GM21423 (cell line): ENCODE results near the gene ANXA2.

Source experiments
- ATAC-seq: cut with Tn5 transposase; IDR thresholded peaks from one replicate; pipeline ENCODE4 v1.9.1; 2021; ENCODE audit warnings: mild to moderate bottlenecking, moderate library complexity; ENCODE audit not compliant: unreplicated experiment

The ANXA2 gene

GRCh38 chr15:60390871-60391501 is 6.8 kb downstream of the ANXA2 start:
- ATAC-seq: no peak

GRCh38 chr15:60390231-60390630 is 7.6 kb downstream of the ANXA2 start:
- ATAC-seq: no peak

GRCh38 chr15:60389261-60390077 is 8.3 kb downstream of the ANXA2 start:
- peak; percentile 69 for ATAC-seq

- no peak for ATAC-seq
Observed at GRCh38 chr15:60387321-60387720, 10.5 kb downstream of the ANXA2 start.

GRCh38 chr15:60386615-60387014 is 11.2 kb downstream of the ANXA2 start:
- ATAC-seq: no peak

- no peak for ATAC-seq
Observed at GRCh38 chr15:60385620-60386552, 11.9 kb downstream of the ANXA2 start.

DNA sequence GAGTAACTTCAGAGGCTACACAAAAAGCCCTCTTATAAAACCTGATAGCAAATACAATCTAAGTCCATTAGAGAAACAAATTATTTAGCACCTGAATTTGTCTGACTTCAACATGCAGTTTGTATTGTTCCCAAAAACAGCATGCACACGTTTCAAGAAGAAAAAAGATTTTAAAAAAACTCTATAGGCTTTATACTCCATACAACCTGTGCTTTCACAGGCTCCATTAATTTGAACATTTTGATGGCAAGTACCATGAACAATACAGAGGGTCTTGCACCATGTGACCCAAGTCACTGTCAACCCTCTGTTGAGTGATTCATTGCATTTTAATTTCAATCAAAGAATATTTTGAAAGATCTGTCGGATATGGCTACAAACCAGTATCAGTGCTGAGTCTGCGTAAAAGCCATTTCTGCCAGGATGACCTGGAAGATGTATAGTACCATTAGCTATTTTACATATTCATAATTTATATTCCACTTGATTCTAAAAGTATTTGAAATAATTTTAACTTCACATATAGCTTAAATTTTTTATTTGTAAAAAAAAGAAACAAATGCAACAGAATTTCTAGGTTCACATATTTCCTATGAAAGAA is 13.2 kb downstream of the ANXA2 start:
- no peak for ATAC-seq

GRCh38 chr15:60384053-60384452 is 13.7 kb downstream of the ANXA2 start:
- ATAC-seq: no peak

DNA sequence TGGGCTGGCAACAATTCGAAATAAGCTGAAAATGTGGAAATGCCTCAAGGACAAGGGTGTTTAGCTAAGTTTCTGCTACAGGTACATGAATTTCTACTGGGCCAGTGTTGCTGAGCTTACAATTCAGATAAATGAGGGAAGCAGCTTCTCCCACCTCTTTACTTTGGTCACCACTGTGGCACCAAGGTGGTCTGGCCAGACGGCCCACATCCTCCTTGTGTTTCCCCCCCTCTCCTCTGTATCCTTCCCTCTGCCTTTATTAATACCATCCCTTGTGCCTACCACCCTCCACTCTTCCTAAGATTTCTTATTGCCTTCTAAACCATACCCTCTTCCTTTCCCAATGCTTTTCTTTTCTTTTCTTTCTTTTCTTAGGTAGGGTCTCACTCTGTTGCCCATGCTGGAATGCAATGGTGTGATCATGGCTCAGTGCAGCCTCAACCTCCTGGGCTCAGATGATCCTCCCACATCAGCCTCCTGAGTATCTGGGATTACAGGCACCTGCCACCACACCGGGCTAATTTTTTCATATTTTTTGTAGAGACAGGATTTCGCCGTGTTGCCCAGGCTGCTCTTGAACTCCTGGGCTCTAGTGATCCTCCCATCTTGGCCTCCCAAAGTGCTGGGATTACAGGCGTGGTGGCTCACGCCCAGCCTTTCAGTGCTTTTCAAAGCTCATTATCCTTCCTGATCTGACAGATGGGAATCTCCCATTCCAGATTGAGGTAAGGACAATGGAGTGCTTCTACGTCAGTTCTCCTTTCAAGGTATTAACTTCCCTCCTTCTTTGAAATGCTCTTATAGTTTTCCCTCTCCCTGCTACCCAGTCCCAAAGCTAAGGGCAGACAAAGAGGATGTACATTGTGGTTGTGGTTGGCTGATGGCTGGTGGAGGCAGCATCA is 14.8 kb downstream of the ANXA2 start:
- no peak for ATAC-seq

- no peak for ATAC-seq
Observed at GRCh38 chr15:60381148-60381788, 16.5 kb downstream of the ANXA2 start.

DNA sequence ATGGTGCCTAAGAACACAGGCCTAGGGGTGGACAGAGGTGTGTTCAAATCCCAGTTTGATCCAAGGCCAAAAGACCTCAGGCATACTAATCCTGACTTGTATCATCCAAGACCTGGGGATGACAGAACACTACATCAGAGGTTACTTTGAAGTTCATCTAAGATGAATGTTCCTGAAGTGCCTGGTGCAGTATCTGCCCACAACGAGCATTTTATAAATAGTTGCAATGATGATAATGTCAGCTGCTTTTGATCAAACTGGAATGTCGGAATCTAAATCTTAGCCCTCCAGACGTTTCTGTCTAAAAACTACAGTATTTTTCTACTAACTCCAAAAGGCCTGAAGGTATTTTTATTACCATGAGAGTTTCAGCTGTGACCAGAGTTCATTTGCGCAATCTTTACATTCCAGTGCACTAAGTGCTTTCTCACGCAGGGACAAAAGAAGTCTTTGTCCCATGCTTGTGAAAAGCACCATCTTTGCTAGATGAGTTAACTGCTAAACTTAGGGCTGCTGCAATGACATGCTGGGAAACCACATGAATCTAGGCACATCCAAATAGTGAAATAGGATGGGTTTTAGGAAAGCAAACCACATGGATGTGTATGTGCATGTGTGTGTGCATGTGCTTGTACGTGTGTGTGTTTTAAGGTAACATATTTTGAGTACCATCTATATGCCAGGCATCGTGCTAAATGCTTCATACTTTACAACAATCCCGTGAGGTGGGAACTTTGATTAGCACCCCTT is 18.1 kb downstream of the ANXA2 start:
- no peak for ATAC-seq

- ATAC-seq: no peak
Observed at GRCh38 chr15:60379185-60379524, 18.6 kb downstream of the ANXA2 start.

- ATAC-seq: no peak
Observed at GRCh38 chr15:60376677-60377095, 21.1 kb downstream of the ANXA2 start.

DNA sequence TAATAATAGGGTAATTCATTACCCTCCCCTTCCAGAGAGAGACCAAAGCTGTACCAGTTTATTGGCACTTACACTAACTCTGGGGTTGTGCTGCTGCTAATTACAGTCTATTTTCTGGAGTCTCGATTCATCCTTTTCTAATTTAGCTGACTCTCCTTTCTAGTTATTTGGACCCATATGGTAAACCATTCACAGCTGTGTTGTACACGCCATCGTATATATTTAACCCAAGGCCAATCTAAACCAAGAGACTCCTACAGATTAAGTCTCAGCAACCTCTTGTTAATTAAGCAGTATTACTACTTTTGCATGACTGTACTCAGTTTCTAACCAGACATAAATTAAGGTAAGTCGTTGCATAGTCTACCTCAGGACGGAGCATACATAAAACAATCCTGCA is 22.5 kb downstream of the ANXA2 start:
- ATAC-seq: no peak

- ATAC-seq: no peak
Observed at GRCh38 chr15:60374628-60375081, 23.1 kb downstream of the ANXA2 start.

GRCh38 chr15:60374209-60374608 is 23.6 kb downstream of the ANXA2 start:
- no peak for ATAC-seq

DNA sequence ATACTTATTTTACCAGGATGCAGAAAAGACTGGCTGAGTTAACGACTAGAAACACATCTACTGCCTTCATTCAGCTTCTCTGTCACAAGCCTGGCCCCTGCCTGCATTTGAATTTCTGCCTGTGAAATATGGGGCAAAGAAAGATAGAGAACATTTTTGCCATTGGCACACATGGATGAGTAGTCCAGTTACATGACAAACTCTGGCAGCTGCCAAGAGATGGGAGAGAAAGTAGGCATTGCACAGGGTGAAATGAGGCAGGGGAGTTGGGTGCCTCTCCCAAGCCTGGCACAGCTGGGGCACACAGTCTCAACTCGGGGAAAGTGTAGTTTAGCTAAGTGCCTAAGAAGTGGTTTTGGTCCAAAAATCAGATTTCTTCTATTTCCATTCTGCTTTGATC is 24.0 kb downstream of the ANXA2 start:
- no peak for ATAC-seq

DNA sequence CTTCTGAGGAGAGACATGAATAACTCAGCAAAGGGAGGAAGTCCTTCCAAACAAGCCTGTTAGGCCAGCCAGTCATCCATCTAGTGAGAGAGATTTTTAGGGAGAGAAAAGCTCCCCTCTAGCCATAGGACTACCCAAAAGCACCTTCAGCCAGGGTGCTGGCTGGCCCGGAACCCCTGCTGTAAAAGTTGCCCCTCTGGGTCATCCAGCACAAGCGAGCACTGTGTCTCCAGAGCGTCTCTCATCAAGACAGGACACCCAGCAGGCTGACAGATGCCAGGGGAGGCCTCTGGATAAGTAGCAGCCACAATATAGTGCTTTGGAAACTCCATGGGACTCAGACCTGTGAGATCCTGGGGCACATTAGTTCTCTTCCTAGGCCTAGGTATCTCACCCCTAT is 24.5 kb downstream of the ANXA2 start:
- ATAC-seq: no peak

DNA sequence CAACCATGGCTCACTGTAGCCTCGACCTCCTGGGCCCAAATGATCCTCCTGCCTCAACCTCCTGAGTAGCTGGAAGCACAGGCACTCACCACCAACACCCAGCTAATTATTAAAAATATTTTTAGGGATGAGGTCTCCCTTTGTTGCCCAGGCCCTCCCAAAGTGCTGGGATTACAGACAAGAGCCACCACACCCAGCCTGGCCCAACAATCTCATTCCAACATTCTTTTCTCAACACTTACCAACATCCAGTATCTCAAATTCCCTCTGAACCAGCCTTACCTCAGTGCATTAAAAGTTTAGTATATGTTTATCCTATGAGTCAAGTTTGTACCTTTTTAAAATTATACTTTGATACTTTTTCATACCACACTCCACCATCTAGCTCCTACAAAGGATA is 25.0 kb downstream of the ANXA2 start:
- no peak for ATAC-seq
